GM19324 (cell line): Measurements from ENCODE around the gene ST8SIA6.
"Not testable (repeated sequence)": the region's sequence is repeated elsewhere in the genome, so short reads cannot be mapped to it uniquely, and the experiment has no call there.

ENCODE experiments used
- ATAC-seq: cut with Tn5 transposase; IDR thresholded peaks from one replicate; pipeline ENCODE4 v1.9.1; 2021; ENCODE audit warnings: mild to moderate bottlenecking, moderate library complexity; ENCODE audit not compliant: unreplicated experiment, low FRiP score

The ST8SIA6 gene, protein sequence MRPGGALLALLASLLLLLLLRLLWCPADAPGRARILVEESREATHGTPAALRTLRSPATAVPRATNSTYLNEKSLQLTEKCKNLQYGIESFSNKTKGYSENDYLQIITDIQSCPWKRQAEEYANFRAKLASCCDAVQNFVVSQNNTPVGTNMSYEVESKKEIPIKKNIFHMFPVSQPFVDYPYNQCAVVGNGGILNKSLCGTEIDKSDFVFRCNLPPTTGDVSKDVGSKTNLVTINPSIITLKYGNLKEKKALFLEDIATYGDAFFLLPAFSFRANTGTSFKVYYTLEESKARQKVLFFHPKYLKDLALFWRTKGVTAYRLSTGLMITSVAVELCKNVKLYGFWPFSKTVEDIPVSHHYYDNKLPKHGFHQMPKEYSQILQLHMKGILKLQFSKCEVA

DNA sequence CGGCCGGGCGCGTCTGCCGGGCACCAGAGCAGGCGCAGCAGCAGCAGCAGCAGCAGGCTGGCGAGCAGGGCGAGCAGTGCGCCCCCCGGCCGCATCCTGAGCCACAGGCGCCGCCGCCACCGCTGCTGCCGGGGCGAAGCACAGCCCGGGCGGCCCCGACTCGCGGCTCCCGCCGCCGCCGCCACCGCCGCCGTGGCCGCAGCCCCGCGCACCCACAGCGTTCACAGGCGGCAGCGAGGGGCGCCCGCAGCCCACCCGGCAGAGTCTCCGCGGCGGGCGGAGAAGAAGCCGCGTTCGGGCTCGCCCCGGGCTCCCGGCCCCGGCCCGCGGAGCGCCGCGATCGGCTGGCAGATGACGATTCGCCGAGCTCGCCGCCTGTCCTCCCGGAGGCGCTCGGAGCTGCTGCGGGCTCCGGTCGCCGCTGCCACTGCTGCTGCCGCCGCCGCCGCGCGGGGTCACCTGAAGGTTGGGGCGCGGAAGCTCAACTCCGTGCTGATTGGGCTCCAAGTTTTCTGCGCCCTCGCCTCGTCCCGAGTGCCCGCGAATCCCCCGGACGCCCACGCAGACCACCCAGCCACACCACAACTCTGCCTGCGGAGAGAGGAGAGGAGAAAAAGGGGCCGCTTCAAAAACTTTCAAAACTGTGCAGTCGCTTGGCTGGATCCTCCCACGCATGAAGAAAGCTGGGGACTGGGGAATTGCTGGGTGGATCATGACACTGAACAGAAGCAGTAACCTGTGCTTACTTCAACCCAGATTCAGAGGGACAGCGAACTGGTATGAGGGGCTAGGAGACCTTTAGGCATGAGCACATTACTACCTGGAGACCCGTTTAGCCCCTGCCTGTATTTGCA lies at the start of gene ST8SIA6:
Gene ST8SIA6, minus strand, starts transcription at position 435 of the 854 bp plus-strand sequence. Its CDS starts 340 bp downstream, at position 95.
- ATAC-seq, result peak; percentile 48

GRCh38 chr10:17503795-17504194 lies 49.4 kb upstream of the ST8SIA6 start:
- no peak for ATAC-seq

GRCh38 chr10:17502814-17503213 lies 48.4 kb upstream of the ST8SIA6 start:
- no peak for ATAC-seq

GRCh38 chr10:17499014-17499413 lies 44.6 kb upstream of the ST8SIA6 start:
- not testable (repeated sequence) for ATAC-seq

DNA sequence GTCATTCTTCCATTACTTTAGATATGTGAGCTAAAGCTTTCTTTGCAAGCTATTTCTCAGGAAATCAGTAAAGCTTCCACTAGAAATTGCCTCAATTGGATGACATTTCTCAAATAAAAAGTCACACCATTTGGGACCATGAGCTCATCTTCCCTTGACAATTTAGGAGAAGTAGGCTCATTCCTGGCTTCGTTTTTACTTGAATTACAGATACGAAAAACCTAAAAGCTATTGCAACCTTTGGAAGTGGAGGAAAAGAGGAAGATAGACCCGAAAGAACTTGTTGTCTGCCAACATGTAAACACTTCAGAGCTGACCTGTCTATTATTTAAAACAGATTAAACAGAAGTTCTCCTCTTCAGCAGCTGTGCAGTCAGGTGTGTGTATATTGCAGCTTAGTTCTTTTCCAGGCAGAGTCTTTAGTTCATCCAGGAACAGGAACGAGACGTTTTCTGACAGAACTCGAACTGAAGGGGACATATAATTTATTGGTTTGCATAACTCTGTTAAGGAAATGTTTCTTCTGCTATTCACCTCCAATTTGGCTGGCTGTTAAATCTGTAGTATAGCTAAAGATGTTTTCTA lies 43.1 kb upstream of the ST8SIA6 start:
- no peak for ATAC-seq

GRCh38 chr10:17494626-17495260 lies 40.3 kb upstream of the ST8SIA6 start:
- ATAC-seq, result no peak

DNA sequence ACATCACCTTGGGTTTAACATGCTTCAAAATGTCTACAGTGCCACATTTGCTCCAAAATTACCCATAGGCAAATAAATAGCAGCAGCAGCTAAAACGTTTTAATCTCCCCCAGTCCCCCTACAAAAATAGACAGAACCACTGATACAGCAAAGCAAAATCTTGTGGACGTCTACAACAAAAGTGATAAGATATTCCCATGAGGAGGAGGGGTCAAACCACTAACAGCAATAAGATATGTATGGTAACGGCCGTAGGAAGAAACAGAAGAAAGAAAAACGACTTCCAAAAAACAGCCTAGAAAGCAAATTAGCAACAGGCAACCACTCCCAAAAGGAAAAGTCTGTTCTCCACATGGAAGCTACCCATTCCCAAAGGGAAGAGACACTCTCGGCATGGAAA lies 34.5 kb upstream of the ST8SIA6 start:
- ATAC-seq, result no peak

- no peak for ATAC-seq
These were observed 28.7 kb upstream of the ST8SIA6 start for GRCh38 chr10:17483079-17483478.

DNA sequence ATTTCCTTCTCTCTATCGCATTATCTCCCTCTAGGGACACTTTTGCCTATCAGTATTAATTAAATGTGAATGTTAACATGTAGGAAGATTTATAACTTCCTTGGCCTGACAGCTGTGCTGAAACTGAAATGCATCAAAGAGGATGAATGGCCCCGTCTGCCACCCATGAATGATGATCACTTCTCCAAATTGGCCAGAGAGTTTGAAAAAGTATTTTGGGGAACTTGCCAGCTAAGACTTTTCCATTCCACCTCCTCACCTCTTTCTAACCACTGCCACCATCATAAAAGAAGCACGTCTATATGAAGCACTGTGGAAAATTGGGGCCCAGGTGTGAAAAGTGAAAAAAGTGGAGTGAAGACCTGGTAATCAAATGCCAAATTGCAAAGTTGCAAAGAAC lies 25.4 kb upstream of the ST8SIA6 start:
- ATAC-seq, result no peak

- ATAC-seq, result no peak
These were observed 24.7 kb upstream of the ST8SIA6 start for GRCh38 chr10:17479015-17479615.

- ATAC-seq, result no peak
These were observed 21.7 kb upstream of the ST8SIA6 start for GRCh38 chr10:17476073-17476472.

DNA sequence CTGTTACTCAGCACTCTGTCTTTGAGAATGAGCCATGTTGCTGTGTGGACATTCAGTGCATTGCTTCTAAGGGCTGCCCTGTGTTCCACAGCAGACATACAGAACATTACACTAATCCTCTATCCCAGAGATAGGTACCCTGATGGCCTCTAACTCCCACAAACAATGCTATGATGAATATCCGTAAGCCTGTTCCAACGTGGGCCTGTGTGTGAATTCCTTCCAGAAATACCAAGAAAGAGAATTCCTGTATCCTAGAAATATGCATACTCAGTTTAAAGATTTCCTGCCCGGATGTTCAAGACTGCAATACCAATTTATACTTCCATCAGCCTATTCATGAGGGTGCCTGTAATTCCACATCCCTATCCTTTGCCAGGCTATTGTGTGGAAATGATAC lies 21.3 kb upstream of the ST8SIA6 start:
- ATAC-seq, result no peak

DNA sequence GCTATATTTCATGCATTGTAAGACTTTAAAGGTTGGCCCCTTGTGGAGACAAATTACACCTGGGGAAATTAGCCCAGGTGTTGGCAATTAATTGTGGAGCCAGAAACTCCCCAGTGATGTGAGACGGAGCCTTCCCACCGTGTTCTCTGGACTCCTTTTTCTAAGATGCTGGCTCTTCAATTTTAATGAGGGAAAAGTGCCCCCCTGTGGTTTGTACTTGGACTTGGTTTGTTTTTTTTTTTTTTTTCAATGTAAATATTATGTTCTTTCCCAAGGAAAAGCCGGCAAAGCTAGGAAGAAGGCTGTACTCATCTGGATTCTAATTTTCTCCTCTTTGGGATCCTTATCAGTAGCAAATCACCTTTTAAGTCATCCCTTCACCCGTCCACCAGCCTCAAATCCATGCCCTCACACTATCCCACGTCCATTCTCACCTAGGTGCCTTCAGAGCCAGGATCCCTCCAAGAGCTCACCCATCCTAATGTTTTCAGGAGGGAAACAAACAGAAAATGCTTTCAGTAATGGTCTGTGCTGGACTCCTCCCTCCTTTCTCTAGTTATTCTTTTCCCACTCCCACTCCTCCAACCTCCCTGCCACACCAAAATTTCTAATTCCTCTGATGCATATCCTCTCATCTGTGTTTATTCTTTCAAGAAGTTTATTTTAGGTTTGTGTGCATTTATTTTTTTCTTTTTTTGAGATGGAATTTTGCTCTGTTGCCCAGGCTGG lies 20.4 kb upstream of the ST8SIA6 start:
- ATAC-seq, result no peak

GRCh38 chr10:17473228-17473950 lies 19.0 kb upstream of the ST8SIA6 start:
- ATAC-seq, result no peak

GRCh38 chr10:17472481-17473227 lies 18.3 kb upstream of the ST8SIA6 start:
- ATAC-seq, result no peak

DNA sequence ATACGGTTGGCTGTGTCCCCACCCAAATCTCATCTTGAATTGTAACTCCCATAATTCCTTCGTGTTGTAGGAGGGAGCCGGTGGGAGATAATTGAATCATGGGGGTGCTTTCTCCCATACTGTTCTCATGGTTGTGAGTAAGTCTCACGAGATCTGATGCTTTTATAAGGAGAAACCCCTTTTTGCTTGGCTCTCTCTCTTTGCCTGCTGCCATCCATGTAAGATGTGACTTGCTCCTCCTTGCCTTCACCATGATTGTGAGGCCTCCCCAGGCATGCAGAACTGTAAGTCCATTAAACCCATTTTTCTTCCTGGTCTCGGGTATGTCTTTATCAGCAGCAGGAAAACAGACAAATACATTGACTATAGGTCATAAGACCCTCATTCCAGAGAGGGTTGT lies 15.9 kb upstream of the ST8SIA6 start:
- no peak for ATAC-seq

GRCh38 chr10:17465328-17466125 lies 11.1 kb upstream of the ST8SIA6 start:
- ATAC-seq, result no peak

GRCh38 chr10:17464545-17464944 lies 10.2 kb upstream of the ST8SIA6 start:
- no peak for ATAC-seq
